ENCODE results near the gene TM2D1. TPM values are rescaled to one million over a fixed set of nuclear protein-coding genes. Genes with fewer than 3 reads are reported as not detected.
"Not testable (repeated sequence)": the region's sequence is repeated elsewhere in the genome, so short reads cannot be mapped to it uniquely, and the experiment has no call there.

Gene TM2D1
- 34.6 and 36.8 TPM in 2 replicates for total RNA-seq

- intact Hi-C loops (cut with micrococcal nuclease) = loop anchor here (1.0 to 5.0 kb wide), 6 partner anchors 17 to 1057 kb away; partner anchors contain the start of genes ATG4C, PATJ and USP1
Measured at GRCh38 chr1:61724813-61725694, at the start of gene TM2D1. TSS of gene TM2D1 (minus strand) at chr1:61725141. CDS start at chr1:61725120, 21 bp downstream.

DNA sequence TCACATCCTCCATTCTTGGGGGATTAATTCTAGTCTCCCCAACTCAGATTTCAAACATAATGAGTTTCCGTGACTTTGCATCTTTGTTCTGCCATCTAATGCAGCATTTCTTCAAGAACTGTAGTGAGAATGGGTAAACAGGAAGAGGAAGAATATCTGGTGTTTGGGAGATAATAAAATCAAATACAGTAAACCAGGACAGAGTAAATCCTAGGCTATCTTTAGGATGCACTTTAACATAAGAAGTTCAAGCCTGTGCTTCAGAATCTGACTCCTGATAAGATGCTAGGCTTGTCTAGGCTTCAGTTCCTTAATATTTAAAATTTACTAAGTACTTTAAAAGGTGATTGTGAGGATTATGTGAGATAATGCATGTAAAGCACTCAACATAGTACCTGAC, 45.2 kb upstream of the TM2D1 start:
- intact Hi-C loops (cut with micrococcal nuclease) = no loop called here

GRCh38 chr1:61757950-61758349, 33.0 kb upstream of the TM2D1 start:
- intact Hi-C loops (cut with micrococcal nuclease) = no loop called here

DNA sequence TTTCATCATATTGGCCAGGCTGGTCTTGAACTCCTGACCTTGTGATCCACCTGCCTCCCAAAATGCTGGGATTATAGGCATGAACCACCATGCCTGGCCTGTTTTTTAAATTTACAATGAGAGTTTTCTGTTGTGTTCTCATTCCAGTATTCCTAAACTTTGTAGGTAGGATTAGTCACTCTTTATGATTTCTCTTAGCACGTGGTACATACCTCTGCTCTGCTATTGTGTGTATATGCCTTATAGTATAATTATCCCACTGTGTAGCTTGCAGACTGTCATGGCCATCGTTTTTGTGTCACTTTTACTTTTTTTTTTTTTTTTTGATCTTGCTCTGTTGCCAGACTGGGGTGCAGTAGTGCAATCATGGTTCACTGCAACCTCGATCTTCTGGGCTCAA, 31.8 kb upstream of the TM2D1 start:
- intact Hi-C loops (cut with micrococcal nuclease) = no loop called here

DNA sequence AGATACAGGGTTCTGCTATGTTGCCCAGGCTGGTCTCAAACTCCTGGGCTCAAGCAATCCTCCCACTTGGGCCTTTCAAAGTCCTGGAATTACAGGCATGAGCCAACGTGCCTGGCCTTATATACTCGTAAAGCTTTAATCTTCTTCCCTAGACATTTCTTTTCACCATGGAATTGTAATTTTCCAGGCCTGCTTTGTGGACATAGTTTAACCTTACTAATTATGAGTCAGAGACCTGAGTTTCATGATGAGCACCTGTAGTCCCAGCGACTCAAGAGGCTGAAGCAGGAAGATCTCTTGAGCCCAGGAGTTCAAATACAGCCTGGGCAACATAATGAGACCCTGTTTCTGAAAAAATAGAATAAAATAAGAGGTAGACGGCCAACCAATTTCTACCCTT, 29.6 kb upstream of the TM2D1 start:
- intact Hi-C loops (cut with micrococcal nuclease) = no loop called here

DNA sequence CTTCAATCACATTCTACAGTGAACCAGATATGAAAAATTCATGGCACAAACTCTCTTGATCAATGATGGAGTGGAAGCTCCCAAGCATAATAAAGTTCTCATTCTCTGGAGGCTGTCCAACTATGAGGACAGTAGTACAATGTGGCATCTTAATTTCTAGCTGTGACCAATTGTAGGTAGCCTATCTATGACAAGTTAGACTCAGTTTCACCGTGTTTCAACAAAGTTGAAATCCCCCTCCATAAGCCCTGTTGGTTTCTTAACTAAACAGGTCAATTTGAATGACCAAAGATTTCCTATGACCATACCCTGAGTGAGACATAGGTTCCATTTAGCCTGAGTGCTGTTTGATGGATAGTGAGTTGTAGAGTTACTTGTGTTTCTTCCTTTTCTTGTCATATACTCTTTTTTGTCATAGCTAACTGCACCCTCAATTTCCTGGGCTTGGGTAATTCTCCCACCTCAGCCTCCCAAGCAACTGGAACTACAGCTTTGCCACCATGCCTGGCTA, 29.1 kb upstream of the TM2D1 start:
- intact Hi-C loops (cut with micrococcal nuclease) = no loop called here

- intact Hi-C loops (cut with micrococcal nuclease) = no loop called here
Measured at GRCh38 chr1:61752921-61753389, 28.0 kb upstream of the TM2D1 start.

GRCh38 chr1:61749574-61749973, 24.6 kb upstream of the TM2D1 start:
- intact Hi-C loops (cut with micrococcal nuclease) = no loop called here

DNA sequence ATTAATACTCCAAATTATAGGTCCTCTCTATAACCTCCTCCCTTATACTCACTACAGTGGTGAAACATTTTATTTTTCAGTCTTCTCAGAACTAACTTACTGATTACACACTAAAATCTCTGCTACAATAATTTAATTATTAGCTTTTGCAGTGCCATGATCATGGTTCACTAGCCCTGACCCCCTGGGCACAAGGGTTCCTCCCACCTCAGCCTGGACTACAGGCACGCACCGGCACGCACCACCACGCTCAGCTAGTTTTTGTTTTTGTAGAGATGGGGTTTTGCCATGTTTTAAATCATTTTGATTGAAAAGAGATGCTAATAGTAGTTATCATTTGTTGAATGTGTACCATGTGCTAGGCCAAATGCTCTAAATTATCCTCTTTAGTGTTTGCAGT, 23.6 kb upstream of the TM2D1 start:
- intact Hi-C loops (cut with micrococcal nuclease) = no loop called here

DNA sequence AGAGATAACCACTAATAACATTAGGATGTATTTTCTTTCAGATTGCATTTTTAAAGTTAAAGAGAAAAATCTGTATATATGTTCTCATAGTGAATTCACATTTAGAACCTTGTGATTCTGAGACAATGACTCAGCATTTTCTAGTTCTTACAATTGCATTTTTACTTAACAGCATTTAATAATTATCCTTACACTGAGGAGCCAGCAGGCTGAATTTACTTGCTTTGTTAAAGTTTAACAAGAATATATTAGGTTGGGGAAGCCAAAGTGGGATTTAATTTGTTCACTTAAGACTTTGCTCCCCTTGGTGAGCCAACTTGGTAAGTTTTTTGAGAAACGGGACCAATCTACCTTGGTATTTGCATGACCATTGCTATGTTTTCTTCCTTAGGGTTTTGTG, 21.9 kb upstream of the TM2D1 start:
- intact Hi-C loops (cut with micrococcal nuclease) = no loop called here

DNA sequence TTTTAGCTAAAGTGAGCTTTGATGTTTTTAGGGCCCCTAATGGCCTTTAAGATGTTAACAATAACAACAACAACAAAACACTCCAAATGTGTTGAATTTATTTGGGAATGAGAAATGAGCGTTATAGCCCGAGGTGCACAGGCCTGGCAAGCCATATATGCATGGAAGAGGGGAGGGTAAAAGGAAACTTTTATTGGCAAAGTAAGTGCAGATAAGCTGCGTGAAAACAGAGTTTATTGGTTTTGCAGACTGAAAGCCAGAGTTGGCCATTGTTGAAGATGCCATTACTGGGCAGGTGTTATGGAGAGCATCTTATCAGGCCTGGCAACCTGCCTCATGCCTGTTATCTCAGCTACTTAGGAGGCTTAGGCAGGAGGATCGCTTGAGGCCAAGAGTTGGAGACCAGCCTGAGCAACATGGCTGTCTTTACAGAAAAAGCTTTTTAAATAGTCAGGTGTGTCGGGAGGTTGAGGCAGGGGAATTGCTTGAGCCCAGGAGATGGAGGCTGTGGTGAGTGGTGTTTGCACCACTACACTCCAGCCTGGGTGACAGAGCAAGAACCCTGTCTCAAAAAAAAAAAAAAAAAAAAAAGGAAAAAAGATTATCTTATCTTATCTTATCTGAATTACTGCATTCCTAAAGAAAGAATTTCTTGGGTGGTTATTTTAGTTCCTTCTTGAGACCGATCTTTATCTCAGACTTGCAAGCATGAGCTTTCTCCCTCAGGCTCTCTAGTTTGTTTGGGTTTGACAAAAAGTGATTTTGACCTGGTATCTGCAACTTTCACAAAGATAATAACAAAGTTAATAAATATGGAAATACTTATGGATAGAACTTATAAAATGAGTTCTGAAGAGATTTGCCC, 19.0 kb upstream of the TM2D1 start:
- intact Hi-C loops (cut with micrococcal nuclease) = loop anchor here (5.0 kb wide), 2 partner anchors 38 to 108 kb away; no protein-coding TSS in a partner anchor

DNA sequence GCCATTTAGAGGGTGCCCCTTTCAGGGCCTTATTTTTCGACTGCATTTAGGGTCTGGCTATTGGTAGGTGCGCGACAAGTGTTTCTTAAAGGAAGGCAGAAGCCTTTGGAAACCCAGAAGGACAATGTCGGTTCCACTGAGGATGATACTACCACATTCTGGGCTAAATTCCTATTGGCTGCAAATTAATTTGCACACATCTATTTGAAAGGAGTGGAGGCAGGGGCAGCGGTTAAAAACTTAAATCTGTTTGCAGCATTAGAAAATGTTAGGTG, 18.4 kb upstream of the TM2D1 start:
- intact Hi-C loops (cut with micrococcal nuclease) = loop anchor here (5.0 kb wide), 2 partner anchors 39 to 109 kb away; no protein-coding TSS in a partner anchor

GRCh38 chr1:61742620-61743430, 17.9 kb upstream of the TM2D1 start:
- intact Hi-C loops (cut with micrococcal nuclease) = loop anchor here (1.0 to 5.0 kb wide), 3 partner anchors 18 to 109 kb away; partner anchors contain the start of gene TM2D1

- intact Hi-C loops (cut with micrococcal nuclease) = loop anchor here (1.0 to 5.0 kb wide), 3 partner anchors 17 to 110 kb away; partner anchors contain the start of gene TM2D1
Measured at GRCh38 chr1:61741711-61742619, 17.0 kb upstream of the TM2D1 start, which contains the start of gene PATJ. TSS of gene PATJ (plus strand) at chr1:61742480. CDS start at chr1:61762893, 20,413 bp downstream.

GRCh38 chr1:61740751-61741700, 16.1 kb upstream of the TM2D1 start:
- intact Hi-C loops (cut with micrococcal nuclease) = loop anchor here (5.0 kb wide), 2 partner anchors 41 to 111 kb away; no protein-coding TSS in a partner anchor

DNA sequence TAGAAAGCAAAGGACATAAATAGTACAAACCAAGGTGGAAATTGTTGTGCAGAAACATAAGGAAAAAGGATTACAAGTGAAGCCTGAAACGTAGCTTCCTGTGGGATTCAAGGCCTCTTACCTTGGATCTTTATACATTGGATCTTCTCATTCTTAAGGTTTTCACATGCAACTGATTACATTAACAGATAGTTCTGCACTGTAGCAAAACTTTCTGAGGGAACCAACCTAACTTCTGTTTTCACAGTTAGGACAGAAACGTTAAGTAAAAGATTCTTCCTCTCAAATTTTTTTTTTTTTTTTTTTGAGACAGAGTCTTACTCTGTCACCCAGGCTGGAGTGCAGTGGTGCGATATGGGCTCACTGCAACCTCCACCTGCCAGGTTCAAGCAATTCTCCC, 7.8 kb upstream of the TM2D1 start:
- intact Hi-C loops (cut with micrococcal nuclease) = no loop called here

DNA sequence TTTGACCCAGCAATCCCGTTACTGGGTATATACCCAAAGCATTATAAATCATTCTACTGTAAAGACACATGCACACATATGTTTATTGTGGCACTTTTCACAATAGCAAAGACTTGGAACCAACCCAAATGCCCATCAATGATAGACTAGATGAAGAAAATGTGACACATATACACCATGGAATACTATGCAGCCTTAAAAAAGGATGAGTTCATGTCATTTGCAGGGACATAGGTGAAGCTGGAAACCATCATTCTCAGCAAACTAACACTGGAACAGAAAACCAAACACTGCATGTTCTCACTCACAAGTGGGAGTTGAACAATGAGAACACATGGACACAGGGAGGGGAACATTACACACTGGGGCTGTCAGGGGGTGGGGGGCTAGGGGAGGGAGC, 5.7 kb upstream of the TM2D1 start:
- intact Hi-C loops (cut with micrococcal nuclease) = not testable (repeated sequence)

DNA sequence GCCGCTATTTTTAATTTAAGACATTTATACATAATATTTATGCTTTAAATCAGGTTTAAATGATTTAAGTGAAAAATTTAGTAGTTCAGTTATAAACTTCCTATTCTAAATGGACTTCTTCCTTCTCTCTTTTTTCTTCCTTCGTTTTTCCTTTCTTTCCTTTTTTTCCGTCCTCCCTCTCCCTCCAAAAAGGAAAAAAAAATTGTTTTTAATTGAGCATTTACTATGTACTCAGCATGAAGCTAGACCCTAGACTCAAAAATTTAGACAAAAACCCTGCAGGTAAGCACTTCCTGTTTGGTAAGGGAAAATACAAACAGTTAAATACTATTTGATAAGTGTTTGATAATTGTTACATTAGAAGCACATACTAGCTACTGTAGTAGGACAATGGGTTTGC, 2.6 kb upstream of the TM2D1 start:
- intact Hi-C loops (cut with micrococcal nuclease) = loop anchor here (5.0 kb wide), 4 partner anchors 125 to 1055 kb away; partner anchors contain the start of genes ATG4C and USP1

GRCh38 chr1:61724506-61724812, 482 bp downstream of the TM2D1 start:
- intact Hi-C loops (cut with micrococcal nuclease) = no loop called here

All from T-helper 2 cell treated with Interferon-gamma antibody and Interleukin-4, amounts not matched to agents 100 ng/mL and 5 ng/mL, for 36 hours (primary cell).